ENCODE measurements around the gene STX17.
"Not testable (repeated sequence)": the region's sequence is repeated elsewhere in the genome, so short reads cannot be mapped to it uniquely, and the experiment has no call there.

The STX17 gene

GRCh38 chr9:99906403-99907207 is at the start of gene STX17:
STX17 (plus strand) TSS chr9:99906654; CDS start chr9:99915240, 8,586 bp downstream.
- no peak for FAIRE-seq

- not testable (repeated sequence) for FAIRE-seq
Observed at GRCh38 chr9:99857576-99857975, 48.9 kb upstream of the STX17 start.

- no peak for FAIRE-seq
Observed at GRCh38 chr9:99858087-99858486, 48.4 kb upstream of the STX17 start.

GRCh38 chr9:99859243-99859980 is 47.0 kb upstream of the STX17 start:
- FAIRE-seq, result no peak

- no peak for FAIRE-seq
Observed at GRCh38 chr9:99860266-99860665, 46.2 kb upstream of the STX17 start.

GRCh38 chr9:99863955-99864354 is 42.5 kb upstream of the STX17 start:
- no peak for FAIRE-seq

GRCh38 chr9:99866398-99866797 is 40.1 kb upstream of the STX17 start:
- no peak for FAIRE-seq

GRCh38 chr9:99867536-99867935 is 38.9 kb upstream of the STX17 start:
- no peak for FAIRE-seq

GRCh38 chr9:99867968-99868367 is 38.5 kb upstream of the STX17 start:
- no peak for FAIRE-seq

GRCh38 chr9:99868845-99869244 is 37.6 kb upstream of the STX17 start:
- FAIRE-seq, result no peak

- no peak for FAIRE-seq
Observed at GRCh38 chr9:99870126-99870525, 36.3 kb upstream of the STX17 start.

- FAIRE-seq, result no peak
Observed at GRCh38 chr9:99873531-99873930, 32.9 kb upstream of the STX17 start.

GRCh38 chr9:99873943-99874584 is 32.4 kb upstream of the STX17 start:
- FAIRE-seq, result no peak

GRCh38 chr9:99876190-99876589 is 30.3 kb upstream of the STX17 start:
- no peak for FAIRE-seq

- no peak for FAIRE-seq
Observed at GRCh38 chr9:99878651-99879050, 27.8 kb upstream of the STX17 start.

- FAIRE-seq, result no peak
Observed at GRCh38 chr9:99881769-99882168, 24.7 kb upstream of the STX17 start.

- FAIRE-seq, result no peak
Observed at GRCh38 chr9:99885747-99886146, 20.7 kb upstream of the STX17 start.

- no peak for FAIRE-seq
Observed at GRCh38 chr9:99889120-99889519, 17.3 kb upstream of the STX17 start.

- FAIRE-seq, result no peak
Observed at GRCh38 chr9:99894826-99895225, 11.6 kb upstream of the STX17 start.

GRCh38 chr9:99895510-99895909 is 10.9 kb upstream of the STX17 start:
- FAIRE-seq, result no peak

GRCh38 chr9:99896119-99896518 is 10.3 kb upstream of the STX17 start:
- no peak for FAIRE-seq

- FAIRE-seq, result no peak
Observed at GRCh38 chr9:99903393-99903792, 3.1 kb upstream of the STX17 start.

- no peak for FAIRE-seq
Observed at GRCh38 chr9:99905833-99906402, 536 bp upstream of the STX17 start.

- FAIRE-seq, result no peak
Observed at GRCh38 chr9:99907208-99907532, 716 bp downstream of the STX17 start.

Data from G401.6 (cell line).